IPS-18c (cell line): ENCODE results near the gene DHX30.
"Not testable (repeated sequence)": the region's sequence is repeated elsewhere in the genome, so short reads cannot be mapped to it uniquely, and the experiment has no call there.

Source experiments
- H3K4me3 ChIP-seq: 2 replicates; pipeline ENCODE4 v1.7.0; 2013; ENCODE audit warnings: low read depth, mild to moderate bottlenecking, low read length, moderate library complexity; ENCODE audit not compliant: insufficient read depth
- H3K9me3 ChIP-seq: one replicate; pipeline ENCODE4 v1.6.1; 2013; ENCODE audit warnings: mild to moderate bottlenecking, low read length, moderate library complexity; ENCODE audit not compliant: control insufficient read depth, insufficient read depth

DHX30 gene

GRCh38 chr3:47794544-47794943 lies 8.4 kb upstream of the DHX30 start:
- H3K9me3 ChIP-seq = no peaks in the 10 kb centered on the region
- no peak overlapping the region for H3K4me3 ChIP-seq

- Histone ChIP-seq H3K4me3 (no peak overlapping the region), H3K9me3 (no peaks in the 10 kb centered on the region)
Measured at GRCh38 chr3:47799733-47800132, 3.2 kb upstream of the DHX30 start.

GRCh38 chr3:47803480-47804025 lies 615 bp downstream of the DHX30 start:
- H3K4me3 ChIP-seq = peak overlapping the region; percentile 99
- H3K9me3 ChIP-seq = no peaks in the 10 kb centered on the region

- Histone ChIP-seq H3K4me3 (no peak overlapping the region; the same call in 1 of the 2 replicates), H3K9me3 (no peaks in the 10 kb centered on the region)
Measured at GRCh38 chr3:47804577-47804976, 1.6 kb downstream of the DHX30 start.

- Histone ChIP-seq H3K9me3 (peaks cover 3% of the 10 kb centered on the region), H3K4me3 (no peak overlapping the region)
Measured at GRCh38 chr3:47813551-47814177, 10.7 kb downstream of the DHX30 start.

- no peak overlapping the region for H3K4me3 ChIP-seq
- H3K9me3 ChIP-seq = no peaks in the 10 kb centered on the region
Measured at GRCh38 chr3:47817609-47818008, 14.7 kb downstream of the DHX30 start.

GRCh38 chr3:47824541-47825473 lies 21.9 kb downstream of the DHX30 start:
- Histone ChIP-seq H3K9me3 (no peaks in the 10 kb centered on the region), H3K4me3 (peak overlapping the region; percentile 94)

- Histone ChIP-seq H3K9me3 (no peaks in the 10 kb centered on the region), H3K4me3 (peak overlapping the region; percentile 94)
Measured at GRCh38 chr3:47825590-47825989, 22.7 kb downstream of the DHX30 start.

GRCh38 chr3:47829482-47829881 lies 26.5 kb downstream of the DHX30 start:
- H3K4me3 ChIP-seq, H3K9me3 ChIP-seq: not testable (repeated sequence)

GRCh38 chr3:47836986-47837385 lies 34.0 kb downstream of the DHX30 start:
- Histone ChIP-seq H3K4me3 (no peak overlapping the region), H3K9me3 (no peaks in the 10 kb centered on the region)

GRCh38 chr3:47838503-47838902 lies 35.6 kb downstream of the DHX30 start:
- Histone ChIP-seq H3K4me3 (no peak overlapping the region), H3K9me3 (no peaks in the 10 kb centered on the region)

- peak overlapping the region; percentile 21 for H3K4me3 ChIP-seq
- H3K9me3 ChIP-seq = no peaks in the 10 kb centered on the region
Measured at GRCh38 chr3:47841786-47842349, 38.9 kb downstream of the DHX30 start.

- Histone ChIP-seq H3K4me3 (no peak overlapping the region), H3K9me3 (no peaks in the 10 kb centered on the region)
Measured at GRCh38 chr3:47846186-47846879, 43.4 kb downstream of the DHX30 start.

- H3K9me3 ChIP-seq = no peaks in the 10 kb centered on the region
- no peak overlapping the region for H3K4me3 ChIP-seq
Measured at GRCh38 chr3:47846880-47847248, 43.9 kb downstream of the DHX30 start.

- Histone ChIP-seq H3K4me3 (no peak overlapping the region), H3K9me3 (no peaks in the 10 kb centered on the region)
Measured at GRCh38 chr3:47847260-47847659, 44.3 kb downstream of the DHX30 start.

GRCh38 chr3:47847801-47848518 lies 45.0 kb downstream of the DHX30 start:
- Histone ChIP-seq H3K9me3 (no peaks in the 10 kb centered on the region), H3K4me3 (no peak overlapping the region)
